ENCODE measurements around the gene FHOD3.

Gene FHOD3

GRCh38 chr18:36516258-36516657 is 218.7 kb downstream of the FHOD3 start:
- no peak overlapping the region for H3K4me3 ChIP-seq (ENCODE audit: low read depth, low read length)
- no peak for TF ChIP-seq CTCF (IDR thresholded peaks at IDR 0.05; ENCODE audit: low read depth, low read length)

GRCh38 chr18:36516726-36517125 is 219.2 kb downstream of the FHOD3 start:
- TF ChIP-seq CTCF (IDR thresholded peaks at IDR 0.05; ENCODE audit: low read depth, low read length) = no peak
- no peak overlapping the region for H3K4me3 ChIP-seq (ENCODE audit: low read depth, low read length)

GRCh38 chr18:36518839-36519238 is 221.3 kb downstream of the FHOD3 start:
- H3K4me3 ChIP-seq (ENCODE audit: low read depth, low read length) = no peak overlapping the region
- TF ChIP-seq CTCF (IDR thresholded peaks at IDR 0.05; ENCODE audit: low read depth, low read length) = no peak

GRCh38 chr18:36519358-36519757 is 221.8 kb downstream of the FHOD3 start:
- TF ChIP-seq CTCF (IDR thresholded peaks at IDR 0.05; ENCODE audit: low read depth, low read length) = no peak
- no peak overlapping the region for H3K4me3 ChIP-seq (ENCODE audit: low read depth, low read length)

- H3K4me3 ChIP-seq (ENCODE audit: low read depth, low read length) = no peak overlapping the region
- no peak for TF ChIP-seq CTCF (IDR thresholded peaks at IDR 0.05; ENCODE audit: low read depth, low read length)
Measured at GRCh38 chr18:36522509-36522908, 225.0 kb downstream of the FHOD3 start.

GRCh38 chr18:36525913-36526312 is 228.4 kb downstream of the FHOD3 start:
- no peak overlapping the region for H3K4me3 ChIP-seq (ENCODE audit: low read depth, low read length)
- no peak for TF ChIP-seq CTCF (IDR thresholded peaks at IDR 0.05; ENCODE audit: low read depth, low read length)

- TF ChIP-seq CTCF (IDR thresholded peaks at IDR 0.05; ENCODE audit: low read depth, low read length) = no peak
- no peak overlapping the region for H3K4me3 ChIP-seq (ENCODE audit: low read depth, low read length)
Measured at GRCh38 chr18:36526611-36527010, 229.1 kb downstream of the FHOD3 start.
